DND-41 (cell line): ENCODE data around the gene OR14C36.

Source experiments
- EZH2 ChIP-seq: IDR thresholded peaks from 3 replicates; pipeline ENCODE4 v1.6.1; 2012; ENCODE audit warnings: borderline replicate concordance, low read depth, mild to moderate bottlenecking, moderate library complexity, low read length, inconsistent platforms; ENCODE audit not compliant: severe bottlenecking
- TF ChIP-seq, protein P1 (sequence below): IDR thresholded peaks from 2 replicates; pipeline ENCODE4 v1.5.1; 2012; ENCODE audit warnings: borderline replicate concordance, low read length, moderate library complexity, mild to moderate bottlenecking; ENCODE audit not compliant: poor library complexity, severe bottlenecking; ENCODE audit errors: extremely low read depth

DNA sequence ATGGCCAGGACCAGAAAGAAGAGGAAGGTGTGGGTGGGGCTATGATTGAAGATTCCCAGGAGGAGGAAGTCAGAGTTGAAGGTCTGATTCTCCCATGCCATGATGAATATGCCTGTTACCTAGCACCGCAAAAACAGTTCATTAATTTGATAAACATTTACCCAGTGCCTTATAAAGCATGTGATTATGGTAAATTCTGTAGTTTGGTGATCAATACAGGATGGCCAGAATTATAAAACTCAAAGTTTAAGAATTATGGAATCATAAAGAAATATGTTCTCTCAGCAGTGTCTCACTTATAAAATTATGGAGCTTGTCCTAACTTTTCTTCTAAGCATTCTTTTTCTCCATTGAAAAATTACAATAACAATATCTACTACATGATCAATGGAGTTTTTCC lies 24.1 kb upstream of the OR14C36 start, which contains the start of gene OR2M7:
- TF ChIP-seq, protein P1, sequence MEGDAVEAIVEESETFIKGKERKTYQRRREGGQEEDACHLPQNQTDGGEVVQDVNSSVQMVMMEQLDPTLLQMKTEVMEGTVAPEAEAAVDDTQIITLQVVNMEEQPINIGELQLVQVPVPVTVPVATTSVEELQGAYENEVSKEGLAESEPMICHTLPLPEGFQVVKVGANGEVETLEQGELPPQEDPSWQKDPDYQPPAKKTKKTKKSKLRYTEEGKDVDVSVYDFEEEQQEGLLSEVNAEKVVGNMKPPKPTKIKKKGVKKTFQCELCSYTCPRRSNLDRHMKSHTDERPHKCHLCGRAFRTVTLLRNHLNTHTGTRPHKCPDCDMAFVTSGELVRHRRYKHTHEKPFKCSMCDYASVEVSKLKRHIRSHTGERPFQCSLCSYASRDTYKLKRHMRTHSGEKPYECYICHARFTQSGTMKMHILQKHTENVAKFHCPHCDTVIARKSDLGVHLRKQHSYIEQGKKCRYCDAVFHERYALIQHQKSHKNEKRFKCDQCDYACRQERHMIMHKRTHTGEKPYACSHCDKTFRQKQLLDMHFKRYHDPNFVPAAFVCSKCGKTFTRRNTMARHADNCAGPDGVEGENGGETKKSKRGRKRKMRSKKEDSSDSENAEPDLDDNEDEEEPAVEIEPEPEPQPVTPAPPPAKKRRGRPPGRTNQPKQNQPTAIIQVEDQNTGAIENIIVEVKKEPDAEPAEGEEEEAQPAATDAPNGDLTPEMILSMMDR, result no peak
- no peak for TF ChIP-seq EZH2
